GM21526 (cell line): Measurements from ENCODE around the gene PLA2G4F.

Experiments
- ATAC-seq: cut with Tn5 transposase; IDR thresholded peaks from one replicate; pipeline ENCODE4 v1.9.1; 2021; ENCODE audit warnings: moderate library complexity; ENCODE audit not compliant: unreplicated experiment, low FRiP score

PLA2G4F gene

GRCh38 chr15:42134617-42135245 is 21.7 kb downstream of the PLA2G4F start:
- no peak for ATAC-seq

DNA sequence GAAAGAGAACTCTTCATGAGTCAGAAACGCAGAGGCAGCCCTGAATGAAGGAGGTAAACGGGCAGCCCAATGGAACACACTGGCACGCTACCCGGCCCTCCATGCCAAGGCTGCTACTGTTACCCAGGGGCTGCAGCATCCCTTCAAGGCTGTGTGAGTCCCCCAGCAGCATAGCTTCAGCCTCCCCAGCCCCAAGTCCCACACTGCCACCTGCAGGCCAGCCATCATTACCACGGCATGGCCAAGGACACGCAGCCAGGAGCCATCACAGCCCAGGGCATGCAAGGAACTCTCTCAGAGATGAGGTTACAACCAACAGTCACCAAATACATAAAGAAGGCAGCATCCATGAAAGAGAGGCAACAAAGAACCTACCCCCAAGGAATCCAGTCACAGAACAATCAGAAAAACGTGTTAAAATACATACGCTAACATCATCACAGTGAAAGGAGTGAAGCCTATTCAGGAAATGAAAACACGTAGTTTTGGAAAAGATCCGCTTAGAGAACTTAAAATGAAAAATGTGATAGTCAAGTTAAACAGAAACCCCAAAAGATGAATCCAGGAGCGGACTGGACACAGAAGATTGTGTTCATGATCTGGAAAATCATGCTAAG is 22.4 kb downstream of the PLA2G4F start:
- ATAC-seq = no peak

- no peak for ATAC-seq
Observed at GRCh38 chr15:42133356-42133755, 23.1 kb downstream of the PLA2G4F start.

GRCh38 chr15:42131826-42132806 is 24.3 kb downstream of the PLA2G4F start:
- no peak for ATAC-seq

- no peak for ATAC-seq
Observed at GRCh38 chr15:42131006-42131405, 25.4 kb downstream of the PLA2G4F start.

GRCh38 chr15:42130246-42130986 is 26.0 kb downstream of the PLA2G4F start:
- ATAC-seq = no peak

DNA sequence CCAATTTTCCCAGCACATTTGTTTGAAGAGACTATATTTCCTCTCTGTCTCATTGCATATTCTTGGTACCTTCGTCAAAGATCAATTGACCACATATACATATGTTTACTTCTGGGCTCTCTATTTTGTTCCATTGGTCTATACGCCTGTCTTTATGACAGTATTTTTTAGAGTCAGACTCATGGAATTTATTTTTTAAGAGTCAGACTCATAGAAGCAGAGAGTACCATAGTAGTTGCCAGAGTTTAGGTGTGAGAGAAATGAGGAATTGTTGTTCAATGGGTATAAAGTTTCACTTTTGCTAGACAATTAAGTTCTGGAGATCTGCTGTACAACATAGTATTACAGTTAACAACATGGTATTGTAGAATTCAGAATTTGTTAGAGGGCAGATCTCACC is 27.1 kb downstream of the PLA2G4F start:
- ATAC-seq = no peak

DNA sequence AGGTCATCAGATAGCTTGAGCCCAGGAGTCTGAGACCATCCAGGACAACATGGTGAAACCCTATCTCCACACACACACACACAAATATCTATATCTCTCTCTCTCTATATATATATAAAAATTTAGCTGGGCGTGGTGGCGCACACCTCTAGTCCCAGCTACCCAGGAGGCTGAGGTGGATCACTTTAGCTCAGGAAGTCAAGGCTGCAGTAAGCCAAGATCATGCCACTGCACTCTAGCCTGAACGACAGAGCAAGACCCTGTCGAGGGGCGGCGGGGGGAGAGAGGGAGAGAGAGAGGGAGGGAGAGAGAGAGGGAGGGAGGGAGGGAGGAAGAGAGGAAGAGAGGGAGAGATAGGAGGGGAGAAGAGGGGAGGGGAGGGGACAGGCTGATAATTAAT is 28.0 kb downstream of the PLA2G4F start:
- ATAC-seq = no peak

GRCh38 chr15:42123546-42123945 is 32.9 kb downstream of the PLA2G4F start:
- ATAC-seq = no peak

DNA sequence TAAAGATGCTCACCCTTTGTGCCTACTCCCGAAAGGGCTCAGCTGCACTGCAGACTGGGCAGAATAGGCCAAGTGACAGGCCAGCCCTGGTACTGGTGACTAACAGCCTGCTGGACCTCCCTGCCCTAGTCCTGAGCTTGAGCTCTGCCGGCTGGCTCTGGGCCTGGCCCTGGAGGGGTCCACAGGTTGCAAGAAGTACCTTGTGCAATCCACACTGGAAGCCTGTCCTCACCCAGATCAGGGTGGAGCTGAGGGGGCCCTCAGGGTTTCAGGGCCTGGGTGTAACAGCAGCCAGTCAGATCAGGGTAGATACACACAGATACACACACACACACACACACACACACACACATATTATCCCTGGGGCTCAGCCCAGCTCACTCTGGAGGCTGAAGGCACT is 34.8 kb downstream of the PLA2G4F start:
- ATAC-seq = no peak

- ATAC-seq = no peak
Observed at GRCh38 chr15:42121021-42121420, 35.4 kb downstream of the PLA2G4F start.

DNA sequence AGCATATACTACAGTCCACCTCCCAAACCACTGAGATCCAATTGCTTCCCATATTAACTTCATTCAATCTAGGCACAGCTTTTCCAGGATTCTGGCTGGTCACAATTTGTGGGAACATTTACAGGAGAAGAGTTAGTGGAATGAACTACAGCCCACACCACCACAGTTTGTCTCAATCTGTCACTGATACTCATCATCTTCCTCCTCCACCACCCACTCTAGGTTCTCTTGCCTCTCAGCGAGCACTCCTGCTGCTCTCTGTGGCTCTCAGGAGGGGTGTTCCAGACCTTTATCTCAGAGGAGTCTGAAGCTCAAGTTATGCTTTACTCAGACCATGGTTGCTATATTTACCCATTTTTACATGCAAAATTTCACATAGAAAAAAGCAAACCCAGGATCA is 36.2 kb downstream of the PLA2G4F start:
- ATAC-seq = no peak

- ATAC-seq = no peak
Observed at GRCh38 chr15:42119446-42119760, 37.0 kb downstream of the PLA2G4F start.

- no peak for ATAC-seq
Observed at GRCh38 chr15:42118650-42119445, 37.6 kb downstream of the PLA2G4F start.

GRCh38 chr15:42111924-42112323 is 44.5 kb downstream of the PLA2G4F start:
- no peak for ATAC-seq

DNA sequence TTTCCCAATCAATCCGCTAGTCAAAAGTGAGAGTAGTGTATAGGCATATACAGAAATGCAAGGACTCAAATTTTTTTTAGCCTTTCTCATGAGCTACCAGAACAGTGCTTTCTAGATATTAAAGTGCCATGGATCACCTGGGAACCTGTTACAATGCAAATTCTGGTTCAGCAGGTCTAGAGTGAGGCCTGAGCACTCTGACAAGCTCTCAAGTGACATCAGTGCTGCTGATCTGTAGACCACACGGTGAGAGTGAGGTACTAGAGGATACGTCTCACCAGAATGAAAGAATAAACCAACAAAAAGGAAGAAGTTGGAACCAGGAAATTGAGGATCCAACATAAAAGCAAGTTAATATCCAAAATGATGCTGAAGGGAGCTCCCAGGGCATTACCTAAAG is 46.1 kb downstream of the PLA2G4F start:
- no peak for ATAC-seq

DNA sequence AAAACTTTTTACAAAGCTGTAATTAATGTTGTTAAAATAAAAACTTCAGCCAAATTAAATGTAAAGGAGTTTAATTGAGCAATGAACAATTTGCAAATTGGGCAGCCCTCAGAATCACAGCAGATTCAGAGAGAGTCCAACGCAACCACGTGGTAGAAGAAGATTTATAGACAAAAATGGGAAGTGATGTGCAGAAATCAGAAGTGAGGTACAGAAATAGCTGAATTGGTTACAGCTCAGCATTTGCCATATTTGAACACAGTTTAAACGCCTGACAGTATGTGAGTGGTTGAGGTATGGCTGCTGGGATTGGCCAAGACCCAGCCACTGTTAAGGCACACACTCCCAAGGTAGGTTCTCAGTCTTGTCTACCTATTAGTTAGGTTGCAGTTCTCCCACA is 47.6 kb downstream of the PLA2G4F start:
- no peak for ATAC-seq

DNA sequence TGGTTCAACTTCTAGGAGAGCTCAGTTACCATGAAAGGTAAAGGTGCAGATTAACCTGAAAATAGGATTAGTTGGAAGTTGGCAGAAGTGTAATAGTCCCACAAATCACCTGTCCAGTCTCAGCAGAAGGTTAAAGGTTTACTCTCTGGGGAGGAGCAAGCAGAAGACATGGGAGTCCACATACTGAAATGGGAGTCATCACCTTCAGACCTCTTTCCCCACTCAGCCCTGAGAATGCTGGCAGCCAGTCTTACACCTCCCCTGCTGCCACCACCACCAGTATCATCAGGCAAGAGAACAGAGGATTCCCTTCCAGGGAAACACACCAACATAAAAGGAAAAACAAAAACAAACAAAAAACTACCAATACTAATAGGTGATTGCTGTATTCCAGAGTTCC is 48.2 kb downstream of the PLA2G4F start:
- ATAC-seq = no peak

DNA sequence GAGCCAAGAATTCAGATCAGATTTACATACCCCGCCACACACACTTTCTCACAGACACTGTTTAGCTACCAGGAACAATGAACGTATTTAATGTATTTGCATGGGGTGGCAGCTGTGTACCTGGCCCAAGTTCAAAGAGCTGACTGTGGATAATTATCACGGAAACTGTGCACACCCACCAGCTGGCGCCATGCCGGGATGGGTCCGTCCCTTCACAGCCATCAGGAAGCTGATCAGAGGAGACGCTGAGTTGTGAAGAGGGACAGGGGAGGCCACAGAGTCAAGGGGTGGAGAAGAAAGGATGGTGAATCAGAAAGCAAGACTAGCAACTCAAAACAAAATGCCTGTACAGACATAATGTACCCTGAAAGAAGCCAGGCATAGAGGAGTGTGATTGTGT is 49.0 kb downstream of the PLA2G4F start:
- ATAC-seq = no peak

- ATAC-seq = no peak
Observed at GRCh38 chr15:42106288-42106687, 50.1 kb downstream of the PLA2G4F start.
